Activated T-helper 1 cell treated with anti-CD3 and anti-CD28 coated beads, Interleukin-12 subunit alpha, Interleukin-12 subunit beta, Interleukin-2, Interleukin-4 antibody, amounts not matched to agents 30 ng/mL and 10 ng/mL and 1 ng/mL, durations not matched to agents 14 hours and 24 hours and 36 hours (primary cell): ENCODE measurements around the gene RSPO1. TPM values are rescaled to one million over a fixed set of nuclear protein-coding genes. Genes with fewer than 3 reads are reported as not detected.
A peak's percentile ranks its signal among the peaks of the same experiment; 100 is the strongest.
"Not testable (repeated sequence)": the region's sequence is repeated elsewhere in the genome, so short reads cannot be mapped to it uniquely, and the experiment has no call there.

Experiments
- DNase-seq: peaks from one replicate; pipeline ENCODE4 v3.0.0; 2021; ENCODE audit warnings: low spot score
- H3K27ac Mint-ChIP-seq: one replicate; pipeline ENCODE4 v1.8.0; 2021; ENCODE audit warnings: mild to moderate bottlenecking, mixed read lengths
- H3K27me3 Mint-ChIP-seq: one replicate; pipeline ENCODE4 v1.8.0; 2022; ENCODE audit warnings: mild to moderate bottlenecking, moderate library complexity, mixed read lengths; ENCODE audit not compliant: insufficient read depth
- H3K36me3 Mint-ChIP-seq: one replicate; pipeline ENCODE4 v1.8.0; 2021; ENCODE audit warnings: low read depth, mixed read lengths
- H3K4me1 Mint-ChIP-seq: one replicate; pipeline ENCODE4 v1.8.0; 2021; ENCODE audit warnings: low read depth, mixed read lengths
- H3K4me3 Mint-ChIP-seq: one replicate; pipeline ENCODE4 v1.8.0; 2021; ENCODE audit warnings: mild to moderate bottlenecking, moderate library complexity, mixed read lengths
- H3K9me3 Mint-ChIP-seq: one replicate; pipeline ENCODE4 v1.8.0; 2021; ENCODE audit warnings: mixed read lengths
- intact Hi-C: fragments of 100-400 bp; cut with micrococcal nuclease; formaldehyde crosslinking; loops from one replicate; pipeline ENCODE4 v1.15.1; 2024
- total RNA-seq: library from RNA; stranded (reverse); gene quantifications from 2 replicates; pipeline ENCODE4 v1.2.3, GENCODE V29; 2022

Gene RSPO1
- total RNA-seq, 1 donor from 2014 or later: not detected

- H3K36me3 Mint-ChIP-seq: no peaks in the 10 kb centered on the region
- intact Hi-C loops: loop anchor here (1.0 kb wide), 1 partner anchor 79 kb away; no protein-coding TSS in a partner anchor
Measured at GRCh38 chr1:37602750-37603694, 31.7 kb downstream of the RSPO1 start.

GRCh38 chr1:37601441-37601840 lies 33.3 kb downstream of the RSPO1 start:
- H3K4me3 Mint-ChIP-seq: no peak overlapping the region
- H3K4me1 Mint-ChIP-seq: peaks cover 5% of the 10 kb centered on the region
- H3K27ac Mint-ChIP-seq: no peak overlapping the region
- H3K27me3 Mint-ChIP-seq: peaks cover 21% of the 10 kb centered on the region
- no peak for DNase-seq
- intact Hi-C loops: no loop called here
- no peaks in the 10 kb centered on the region for H3K36me3 Mint-ChIP-seq
- H3K9me3 Mint-ChIP-seq: no peaks in the 10 kb centered on the region

More at GRCh38 chr1:37602750-37603694, 31.7 kb downstream of the RSPO1 start:
- DNase-seq: peak; percentile 5
- H3K27ac Mint-ChIP-seq: no peak overlapping the region
- no peak overlapping the region for H3K4me3 Mint-ChIP-seq
- peaks cover 19% of the 10 kb centered on the region for H3K27me3 Mint-ChIP-seq
- no peaks in the 10 kb centered on the region for H3K9me3 Mint-ChIP-seq
- H3K4me1 Mint-ChIP-seq: no peaks in the 10 kb centered on the region

GRCh38 chr1:37599940-37600339 lies 34.8 kb downstream of the RSPO1 start:
- Mint-ChIP-seq H3K9me3 (no peaks in the 10 kb centered on the region), H3K36me3 (no peaks in the 10 kb centered on the region), H3K27me3 (peaks cover 21% of the 10 kb centered on the region), H3K27ac (no peak overlapping the region), H3K4me3 (no peak overlapping the region), H3K4me1 (peaks cover 11% of the 10 kb centered on the region)
- no peak for DNase-seq
- intact Hi-C loops: loop anchor here (5.0 kb wide), 1 partner anchor 1718 kb away; the partner anchor contains the start of gene AGO1

GRCh38 chr1:37596182-37596667 lies 38.5 kb downstream of the RSPO1 start:
- H3K4me3 Mint-ChIP-seq: peak overlapping the region; percentile 96
- H3K9me3 Mint-ChIP-seq: no peaks in the 10 kb centered on the region
- intact Hi-C loops: loop anchor here (1.0 to 5.0 kb wide), 6 partner anchors 42 to 1714 kb away; partner anchors contain the start of genes AGO1, CDCA8, MTF1 and SNIP1

GRCh38 chr1:37595440-37596181 lies 39.1 kb downstream of the RSPO1 start, which contains the start of gene GNL2:
Gene GNL2, minus strand, starts transcription at chr1:37595937. Its CDS starts 115 bp downstream, at chr1:37595822.
- Mint-ChIP-seq H3K36me3 (peaks cover 25% of the 10 kb centered on the region), H3K9me3 (no peaks in the 10 kb centered on the region), H3K27me3 (peaks cover 4% of the 10 kb centered on the region), H3K27ac (peak within 1 kb of the TSS; percentile 90), H3K4me3 (peak within 1 kb of the TSS; percentile 96), H3K4me1 (peaks cover 20% of the 10 kb centered on the region)
- intact Hi-C loops: loop anchor here (1.0 to 5.0 kb wide), 10 partner anchors 21 to 1713 kb away; partner anchors contain the start of genes AGO1, CDCA8, MEAF6 and MTF1
- DNase-seq: peak; percentile 97

More at GRCh38 chr1:37596182-37596667, 38.5 kb downstream of the RSPO1 start:
- Mint-ChIP-seq H3K4me1 (peaks cover 20% of the 10 kb centered on the region), H3K27me3 (peaks cover 7% of the 10 kb centered on the region), H3K27ac (peak overlapping the region; percentile 90), H3K36me3 (peaks cover 19% of the 10 kb centered on the region)
- DNase-seq: no peak

- no peak for DNase-seq
- peaks cover 20% of the 10 kb centered on the region for H3K4me1 Mint-ChIP-seq
- no peak overlapping the region for H3K27ac Mint-ChIP-seq
- peaks cover 4% of the 10 kb centered on the region for H3K27me3 Mint-ChIP-seq
- H3K4me3 Mint-ChIP-seq: peak overlapping the region; percentile 52
- H3K36me3 Mint-ChIP-seq: peaks cover 34% of the 10 kb centered on the region
- no peaks in the 10 kb centered on the region for H3K9me3 Mint-ChIP-seq
- intact Hi-C loops: loop anchor here (2.0 kb wide), 2 partner anchors 19 to 211 kb away; no protein-coding TSS in a partner anchor
Measured at GRCh38 chr1:37593726-37594125, 41.0 kb downstream of the RSPO1 start.

- Mint-ChIP-seq H3K9me3 (no peaks in the 10 kb centered on the region), H3K4me3 (no peak overlapping the region), H3K4me1 (peaks cover 4% of the 10 kb centered on the region), H3K36me3 (peaks cover 51% of the 10 kb centered on the region), H3K27me3 (no peaks in the 10 kb centered on the region), H3K27ac (no peak overlapping the region)
- no peak for DNase-seq
- intact Hi-C loops: no loop called here
Measured at GRCh38 chr1:37588939-37589338, 45.8 kb downstream of the RSPO1 start.

GRCh38 chr1:37584544-37584943 lies 50.1 kb downstream of the RSPO1 start:
- H3K9me3 Mint-ChIP-seq, H3K27me3 Mint-ChIP-seq, H3K4me3 Mint-ChIP-seq, intact Hi-C loops, DNase-seq, H3K4me1 Mint-ChIP-seq, H3K27ac Mint-ChIP-seq: not testable (repeated sequence)
- peaks cover 56% of the 10 kb centered on the region for H3K36me3 Mint-ChIP-seq

- intact Hi-C loops: loop anchor here (1.0 to 2.0 kb wide), 2 partner anchors 19 to 21 kb away; partner anchors contain the start of genes GNL2 and SNIP1
- Mint-ChIP-seq H3K36me3 (peaks cover 81% of the 10 kb centered on the region), H3K4me3 (peak overlapping the region; percentile 58), H3K27me3 (no peaks in the 10 kb centered on the region), H3K4me1 (peaks cover 62% of the 10 kb centered on the region), H3K27ac (peak overlapping the region; percentile 89), H3K9me3 (no peaks in the 10 kb centered on the region)
- DNase-seq: no peak
Measured at GRCh38 chr1:37575692-37576091, 59.0 kb downstream of the RSPO1 start.

- no peaks in the 10 kb centered on the region for H3K27me3 Mint-ChIP-seq
- peak overlapping the region; percentile 89 for H3K27ac Mint-ChIP-seq
- peaks cover 78% of the 10 kb centered on the region for H3K36me3 Mint-ChIP-seq
- peaks cover 65% of the 10 kb centered on the region for H3K4me1 Mint-ChIP-seq
- intact Hi-C loops: loop anchor here (1.0 to 2.0 kb wide), 2 partner anchors 20 to 21 kb away; partner anchors contain the start of genes GNL2 and SNIP1
- no peak for DNase-seq
- H3K4me3 Mint-ChIP-seq: peak overlapping the region; percentile 58
- H3K9me3 Mint-ChIP-seq: no peaks in the 10 kb centered on the region
Measured at GRCh38 chr1:37574834-37575480, 59.7 kb downstream of the RSPO1 start.

GRCh38 chr1:37570528-37571334 lies 64.0 kb downstream of the RSPO1 start:
- peak overlapping the region; percentile 78 for H3K27ac Mint-ChIP-seq
- peaks cover 82% of the 10 kb centered on the region for H3K36me3 Mint-ChIP-seq
- H3K4me1 Mint-ChIP-seq: peaks cover 46% of the 10 kb centered on the region
- no peaks in the 10 kb centered on the region for H3K9me3 Mint-ChIP-seq
- H3K27me3 Mint-ChIP-seq: no peaks in the 10 kb centered on the region
- peak overlapping the region; percentile 71 for H3K4me3 Mint-ChIP-seq
- no peak for DNase-seq
- intact Hi-C loops: no loop called here
